Cardiac fibroblast (primary cell): ENCODE data around the gene STK32B.
"Not testable (repeated sequence)": the region's sequence is repeated elsewhere in the genome, so short reads cannot be mapped to it uniquely, and the experiment has no call there.

ENCODE experiments used
- DNase-seq, 2 donors: peaks; one replicate each; pipeline versions ENCODE4 v3.0.0 to v3.0.0-alpha.2; 2010; ENCODE audit warnings: low read depth in 2 of 2
- H3K4me3 ChIP-seq, 2 donors: replicated peaks in 1 of 2; 1 replicate in 1 of 2; 2 replicates in 1 of 2; pipeline ENCODE4 v1.5.1; 2011; ENCODE audit warnings: low read depth in 2 of 2, low read length in 2 of 2, mild to moderate bottlenecking in 2 of 2, moderate library complexity in 1 of 2
- TF ChIP-seq, protein P1 (sequence below): IDR thresholded peaks from one replicate; pipeline ENCODE4 v1.5.1; 2011; ENCODE audit warnings: low read depth, mild to moderate bottlenecking, low read length, inconsistent platforms

The STK32B gene

DNA sequence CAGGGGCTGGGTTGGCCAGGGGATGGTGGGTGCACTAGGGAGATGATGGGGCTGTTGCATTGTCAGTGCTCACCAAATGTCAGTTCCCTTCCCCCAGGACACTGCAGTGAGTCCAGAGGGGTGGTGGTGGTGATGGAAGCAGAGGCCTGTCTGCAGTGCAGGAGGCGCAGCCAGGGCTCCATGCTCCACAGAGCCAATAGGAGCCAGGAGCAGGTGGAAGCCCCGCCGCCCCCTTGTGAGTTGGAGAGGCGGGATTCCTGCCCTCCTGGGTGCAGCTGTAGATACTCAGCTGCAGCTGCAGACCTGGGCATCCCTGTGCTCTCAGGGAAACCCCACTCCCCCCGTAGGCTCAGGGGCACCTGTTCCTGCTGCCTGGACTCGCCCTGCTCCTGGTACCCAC lies 372.4 kb downstream of the STK32B start:
- no peak for DNase-seq
- TF ChIP-seq, protein P1, sequence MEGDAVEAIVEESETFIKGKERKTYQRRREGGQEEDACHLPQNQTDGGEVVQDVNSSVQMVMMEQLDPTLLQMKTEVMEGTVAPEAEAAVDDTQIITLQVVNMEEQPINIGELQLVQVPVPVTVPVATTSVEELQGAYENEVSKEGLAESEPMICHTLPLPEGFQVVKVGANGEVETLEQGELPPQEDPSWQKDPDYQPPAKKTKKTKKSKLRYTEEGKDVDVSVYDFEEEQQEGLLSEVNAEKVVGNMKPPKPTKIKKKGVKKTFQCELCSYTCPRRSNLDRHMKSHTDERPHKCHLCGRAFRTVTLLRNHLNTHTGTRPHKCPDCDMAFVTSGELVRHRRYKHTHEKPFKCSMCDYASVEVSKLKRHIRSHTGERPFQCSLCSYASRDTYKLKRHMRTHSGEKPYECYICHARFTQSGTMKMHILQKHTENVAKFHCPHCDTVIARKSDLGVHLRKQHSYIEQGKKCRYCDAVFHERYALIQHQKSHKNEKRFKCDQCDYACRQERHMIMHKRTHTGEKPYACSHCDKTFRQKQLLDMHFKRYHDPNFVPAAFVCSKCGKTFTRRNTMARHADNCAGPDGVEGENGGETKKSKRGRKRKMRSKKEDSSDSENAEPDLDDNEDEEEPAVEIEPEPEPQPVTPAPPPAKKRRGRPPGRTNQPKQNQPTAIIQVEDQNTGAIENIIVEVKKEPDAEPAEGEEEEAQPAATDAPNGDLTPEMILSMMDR, result no peak
- no peak overlapping the region for H3K4me3 ChIP-seq

DNA sequence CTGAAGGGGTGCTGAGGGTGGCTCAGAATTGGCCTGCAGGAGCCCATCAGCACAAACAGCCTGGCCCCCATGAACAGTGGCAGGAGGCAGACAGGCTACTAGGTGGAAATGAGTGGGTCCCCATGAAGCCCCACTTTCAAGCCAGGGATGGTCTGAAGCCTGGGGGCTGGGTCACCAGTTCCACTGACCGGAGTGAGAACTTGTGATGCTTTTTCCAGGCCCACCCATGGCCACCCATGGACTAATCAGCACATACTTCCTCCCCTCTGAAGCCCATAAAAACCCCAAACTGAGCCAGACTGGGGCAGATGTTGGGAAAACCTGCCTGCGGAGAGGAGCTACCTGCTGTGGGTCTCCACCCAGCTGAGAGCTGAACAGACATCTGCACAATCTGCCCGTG lies 372.9 kb downstream of the STK32B start:
- TF ChIP-seq, protein P1, result no peak

DNA sequence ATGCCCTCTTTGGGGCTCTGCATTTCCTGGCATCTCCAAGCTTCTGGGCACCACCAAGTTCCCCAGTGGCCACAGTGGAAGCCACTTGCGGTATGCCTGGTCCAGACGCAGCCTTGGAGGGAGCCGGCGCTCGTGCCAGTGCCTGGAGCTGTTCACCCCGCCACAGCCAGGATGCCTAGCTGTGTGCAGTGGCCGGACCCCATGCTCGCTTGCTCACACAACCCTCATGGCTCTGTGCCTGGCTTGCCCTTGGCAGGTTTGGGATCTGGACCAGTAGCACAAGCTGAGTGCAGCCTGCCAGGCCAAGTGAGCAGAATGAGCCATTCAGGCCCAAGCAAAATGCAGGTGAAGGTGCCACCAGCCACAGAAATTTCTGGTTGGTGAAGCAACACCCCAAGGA lies 373.6 kb downstream of the STK32B start:
- TF ChIP-seq, protein P1, result no peak
- no peak overlapping the region for H3K4me3 ChIP-seq
- DNase-seq, result no peak

More for the DNA sequence above, 372.9 kb downstream of the STK32B start:
- H3K4me3 ChIP-seq, result no peak overlapping the region
- no peak for DNase-seq

DNA sequence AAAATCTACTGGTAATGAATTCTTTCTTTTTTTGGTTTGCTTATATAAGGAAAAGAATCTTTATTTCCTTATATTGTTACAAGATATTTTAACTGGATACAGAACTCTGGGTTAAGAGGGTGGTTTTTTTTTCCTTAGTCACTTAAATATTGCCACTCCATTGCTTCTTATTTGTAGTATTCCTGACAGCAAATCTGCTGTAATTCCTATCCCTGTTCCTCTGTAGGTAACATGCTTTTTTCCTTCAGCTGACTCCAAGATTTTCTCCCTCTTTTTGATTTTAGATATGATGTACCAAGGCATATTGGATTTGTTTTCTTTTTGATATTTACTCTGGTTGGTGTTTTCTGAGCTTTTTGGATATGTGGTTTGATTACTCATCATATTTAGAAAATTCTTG lies 378.5 kb downstream of the STK32B start:
- TF ChIP-seq, protein P1, result no peak
- no peak for DNase-seq
- H3K4me3 ChIP-seq, result no peak overlapping the region

DNA sequence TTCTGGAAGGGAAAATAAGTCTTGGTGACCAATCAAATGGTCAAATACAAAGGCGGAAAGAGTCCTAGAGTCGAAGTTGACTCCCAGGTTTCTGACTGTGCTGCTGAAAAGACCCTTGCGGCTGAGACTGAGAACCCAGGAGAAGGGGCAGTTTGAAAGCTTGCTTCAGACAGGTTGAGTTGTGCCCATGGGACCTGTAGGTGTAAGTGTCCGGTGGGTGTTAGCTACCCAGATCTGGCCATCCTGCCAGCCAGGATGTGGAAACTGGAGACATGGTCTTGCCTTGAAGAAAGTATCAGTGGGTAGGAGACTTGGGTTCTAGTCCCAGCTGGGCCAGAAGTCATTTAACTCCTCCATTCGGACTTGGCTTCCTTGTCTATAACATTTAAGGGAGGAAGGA lies 381.9 kb downstream of the STK32B start:
- H3K4me3 ChIP-seq, result no peak overlapping the region
- no peak for DNase-seq
- TF ChIP-seq, protein P1, result no peak

DNA sequence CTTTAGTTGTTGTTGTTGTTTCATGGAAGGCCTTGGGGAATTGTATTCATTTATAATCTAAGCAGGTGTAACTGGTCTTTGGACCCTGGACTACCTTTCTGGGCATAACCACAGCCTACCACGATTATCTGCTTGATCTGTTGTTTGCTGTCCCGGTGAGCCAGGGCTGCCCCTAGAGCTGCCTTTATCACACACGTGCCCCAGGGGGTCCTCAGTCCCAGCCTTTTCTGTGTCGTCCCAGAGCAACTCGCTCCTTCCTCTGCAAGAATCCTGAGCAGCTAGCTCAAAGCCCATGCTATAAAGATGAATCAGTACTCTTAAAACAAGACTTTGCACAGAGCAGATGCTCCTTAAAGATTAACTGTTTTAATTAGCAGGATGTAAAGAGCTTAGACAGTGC lies 383.9 kb downstream of the STK32B start:
- DNase-seq, result no peak
- no peak overlapping the region for H3K4me3 ChIP-seq
- TF ChIP-seq, protein P1, result no peak

DNA sequence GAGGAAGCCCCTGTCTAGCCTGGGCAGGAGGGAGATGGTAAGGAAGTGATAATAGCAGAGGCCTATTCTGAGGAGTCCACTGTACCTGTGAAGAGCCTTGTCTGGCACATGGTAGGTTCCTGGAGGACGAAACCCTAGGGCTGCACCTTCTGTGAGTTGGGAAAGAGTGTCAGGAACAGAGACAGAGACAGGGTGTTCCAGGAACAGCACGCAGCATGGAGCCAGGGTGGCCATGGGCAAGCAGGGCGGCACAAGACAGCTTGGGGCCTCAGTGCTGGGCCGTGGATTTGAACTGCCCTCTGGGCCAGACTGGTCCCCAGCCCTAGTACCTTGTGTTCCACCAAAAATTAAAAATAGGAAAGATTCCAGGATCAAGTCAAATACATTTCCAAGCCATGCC lies 384.5 kb downstream of the STK32B start:
- TF ChIP-seq, protein P1, result no peak
- H3K4me3 ChIP-seq, result no peak overlapping the region
- DNase-seq, result no peak

DNA sequence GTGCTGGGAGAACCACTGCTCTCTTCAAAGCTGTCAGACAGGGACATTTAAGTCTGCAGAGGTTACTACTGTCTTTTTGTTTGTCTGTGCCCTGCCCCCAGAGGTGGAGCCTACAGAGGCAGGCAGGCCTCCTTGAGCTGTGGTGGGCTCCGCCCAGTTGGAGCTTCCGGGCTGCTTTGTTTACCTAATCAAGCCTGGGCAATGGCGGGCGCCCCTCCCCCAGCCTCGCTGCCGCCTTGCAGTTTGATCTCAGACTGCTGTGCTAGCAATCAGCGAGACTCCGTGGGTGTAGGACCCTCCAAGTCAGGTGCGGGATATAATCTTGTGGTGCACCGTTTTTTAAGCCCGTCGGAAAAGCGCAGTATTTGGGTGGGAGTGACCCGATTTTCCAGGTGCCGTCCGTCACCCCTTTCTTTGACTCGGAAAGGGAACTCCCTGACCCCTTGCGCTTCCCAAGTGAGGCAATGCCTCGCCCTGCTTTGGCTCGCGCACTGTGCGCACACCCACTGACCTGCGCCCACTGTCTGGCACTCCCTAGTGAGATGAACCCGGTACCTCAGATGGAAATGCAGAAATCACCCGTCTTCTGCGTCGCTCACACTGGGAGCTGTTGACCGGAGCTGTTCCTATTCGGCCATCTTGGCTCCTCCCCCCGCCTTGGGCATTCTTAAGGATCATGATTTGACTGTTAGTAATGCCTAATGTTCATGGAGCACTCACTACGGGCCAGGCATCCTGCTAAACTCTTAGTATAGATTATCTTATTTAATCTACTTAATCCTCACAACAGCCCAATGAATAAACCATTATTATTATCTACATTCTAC lies 392.9 kb downstream of the STK32B start:
- DNase-seq, H3K4me3 ChIP-seq: not testable (repeated sequence)
